GM21447 (cell line): ENCODE data around the gene UBAP2L.
"Not testable (repeated sequence)": the region's sequence is repeated elsewhere in the genome, so short reads cannot be mapped to it uniquely, and the experiment has no call there.

ENCODE experiments used
- ATAC-seq: cut with Tn5 transposase; IDR thresholded peaks from one replicate; pipeline ENCODE4 v1.9.1; 2021; ENCODE audit not compliant: unreplicated experiment

Gene UBAP2L

GRCh38 chr1:154198756-154199562 lies 21.8 kb upstream of the UBAP2L start:
- no peak for ATAC-seq

- no peak for ATAC-seq
Observed at GRCh38 chr1:154199563-154199879, 21.2 kb upstream of the UBAP2L start.

- not testable (repeated sequence) for ATAC-seq
Observed at GRCh38 chr1:154205778-154206177, 15.0 kb upstream of the UBAP2L start.

GRCh38 chr1:154206196-154206595 lies 14.6 kb upstream of the UBAP2L start, which contains the start of gene CFAP141:
Gene CFAP141 (minus strand): TSS chr1:154206333. CDS start chr1:154206307, 26 bp downstream.
- ATAC-seq = no peak

GRCh38 chr1:154207262-154207661 lies 13.5 kb upstream of the UBAP2L start:
- ATAC-seq = no peak

- no peak for ATAC-seq
Observed at GRCh38 chr1:154208677-154209388, 11.9 kb upstream of the UBAP2L start.

GRCh38 chr1:154212083-154212482 lies 8.7 kb upstream of the UBAP2L start:
- no peak for ATAC-seq

- no peak for ATAC-seq
Observed at GRCh38 chr1:154213274-154213673, 7.5 kb upstream of the UBAP2L start.

GRCh38 chr1:154218545-154218944 lies 2.2 kb upstream of the UBAP2L start:
- no peak for ATAC-seq

GRCh38 chr1:154219541-154219940 lies 1.2 kb upstream of the UBAP2L start:
- ATAC-seq = no peak

- no peak for ATAC-seq
Observed at GRCh38 chr1:154220970-154221277, 169 bp downstream of the UBAP2L start.

- peak; percentile 17 for ATAC-seq
Observed at GRCh38 chr1:154221278-154222001, 685 bp downstream of the UBAP2L start.

- no peak for ATAC-seq
Observed at GRCh38 chr1:154222518-154222917, 1.8 kb downstream of the UBAP2L start.

- ATAC-seq = no peak
Observed at GRCh38 chr1:154222918-154223317, 2.2 kb downstream of the UBAP2L start.

GRCh38 chr1:154223621-154224020 lies 2.9 kb downstream of the UBAP2L start:
- no peak for ATAC-seq

GRCh38 chr1:154225370-154225769 lies 4.6 kb downstream of the UBAP2L start:
- no peak for ATAC-seq

GRCh38 chr1:154231112-154231511 lies 10.4 kb downstream of the UBAP2L start:
- not testable (repeated sequence) for ATAC-seq

GRCh38 chr1:154233127-154233526 lies 12.4 kb downstream of the UBAP2L start:
- ATAC-seq = not testable (repeated sequence)

GRCh38 chr1:154236855-154237254 lies 16.1 kb downstream of the UBAP2L start:
- ATAC-seq = no peak

GRCh38 chr1:154237435-154237834 lies 16.7 kb downstream of the UBAP2L start:
- ATAC-seq = no peak

GRCh38 chr1:154237880-154238506 lies 17.2 kb downstream of the UBAP2L start:
- ATAC-seq = no peak
